HG02981 (cell line): ENCODE measurements around the gene CERK.

Experiments used
- ATAC-seq: cut with Tn5 transposase; IDR thresholded peaks from one replicate; pipeline ENCODE4 v1.9.1; 2021; ENCODE audit warnings: mild to moderate bottlenecking, moderate library complexity; ENCODE audit not compliant: unreplicated experiment

CERK gene

GRCh38 chr22:46703996-46704370 is 34.1 kb downstream of the CERK start:
- ATAC-seq, result no peak

DNA sequence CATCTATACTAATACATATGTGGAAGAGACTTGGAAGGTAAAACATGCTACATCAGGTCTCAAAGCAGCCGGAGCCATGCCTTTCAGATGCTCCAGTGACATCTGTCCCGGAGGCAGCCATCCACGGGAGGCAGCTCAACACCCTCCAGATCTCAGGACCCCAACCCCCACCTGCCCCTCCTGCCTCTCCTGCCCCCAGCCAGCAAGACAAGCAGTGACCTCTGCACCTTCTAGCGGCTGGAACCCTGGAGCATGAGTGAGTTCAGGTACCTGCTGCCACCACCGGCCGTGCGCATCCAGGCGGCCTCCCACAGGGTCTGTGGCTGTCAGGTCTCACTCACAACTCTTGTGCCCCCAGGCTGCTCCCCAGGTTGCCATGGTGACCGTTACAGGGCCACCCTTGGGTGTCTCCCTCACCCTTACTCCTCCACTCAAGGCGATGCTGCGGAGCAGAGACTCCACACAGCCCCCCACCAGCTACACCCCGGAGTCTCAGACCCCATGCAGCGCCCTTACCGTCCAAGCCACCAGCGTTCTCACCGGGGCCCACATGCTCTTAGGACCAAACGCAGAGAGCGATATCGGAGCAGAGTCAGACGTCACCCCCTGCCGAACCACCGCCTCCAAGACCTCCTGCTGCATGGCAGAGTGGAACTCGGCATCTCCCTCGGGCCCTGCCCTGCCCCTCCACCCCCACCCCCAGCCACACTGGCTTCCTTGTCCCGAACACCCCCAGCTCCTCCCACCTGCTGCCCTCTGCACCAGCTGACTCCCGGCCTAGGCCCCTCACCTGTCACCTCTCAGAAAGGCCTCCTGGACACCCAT is 34.7 kb downstream of the CERK start:
- ATAC-seq, result no peak

DNA sequence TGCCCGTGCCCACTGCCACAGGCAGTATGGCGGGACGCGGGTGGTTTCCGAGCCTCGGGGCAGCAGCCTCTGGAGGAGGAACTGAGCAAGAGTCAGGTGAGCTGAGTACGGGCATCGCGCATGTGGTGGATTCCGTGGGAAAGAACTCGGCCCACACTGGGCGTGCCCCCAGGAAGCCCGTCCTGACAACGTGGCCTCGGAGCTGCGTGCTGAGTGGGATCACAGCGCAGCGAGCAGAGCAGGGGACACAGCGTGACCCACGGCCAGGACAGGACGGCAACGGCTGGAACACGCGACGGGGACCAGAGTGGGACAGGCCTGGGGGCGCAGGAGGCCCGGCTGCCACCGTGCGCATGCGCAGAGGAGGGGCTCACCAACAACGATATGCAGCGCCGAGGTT is 36.8 kb downstream of the CERK start:
- ATAC-seq, result no peak

- no peak for ATAC-seq
Measured at GRCh38 chr22:46699091-46699490, 39.0 kb downstream of the CERK start.

GRCh38 chr22:46697811-46698515 is 40.1 kb downstream of the CERK start:
- ATAC-seq, result no peak

GRCh38 chr22:46696614-46697013 is 41.4 kb downstream of the CERK start:
- no peak for ATAC-seq

DNA sequence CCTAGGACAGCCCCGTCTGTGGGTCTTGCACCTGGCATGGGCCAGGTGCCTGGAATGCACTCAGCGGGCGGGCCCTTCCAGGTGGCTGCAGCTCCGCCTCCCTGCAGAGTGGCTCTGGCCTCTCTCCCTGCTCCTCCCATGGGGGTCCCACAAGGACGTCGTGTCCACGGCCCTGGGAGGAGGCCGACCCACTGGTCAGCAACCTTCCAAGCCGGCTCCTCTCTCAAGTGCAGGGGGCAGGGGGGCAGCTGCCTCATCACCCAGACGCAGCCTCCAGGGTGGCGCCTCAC is 41.9 kb downstream of the CERK start:
- ATAC-seq, result no peak

DNA sequence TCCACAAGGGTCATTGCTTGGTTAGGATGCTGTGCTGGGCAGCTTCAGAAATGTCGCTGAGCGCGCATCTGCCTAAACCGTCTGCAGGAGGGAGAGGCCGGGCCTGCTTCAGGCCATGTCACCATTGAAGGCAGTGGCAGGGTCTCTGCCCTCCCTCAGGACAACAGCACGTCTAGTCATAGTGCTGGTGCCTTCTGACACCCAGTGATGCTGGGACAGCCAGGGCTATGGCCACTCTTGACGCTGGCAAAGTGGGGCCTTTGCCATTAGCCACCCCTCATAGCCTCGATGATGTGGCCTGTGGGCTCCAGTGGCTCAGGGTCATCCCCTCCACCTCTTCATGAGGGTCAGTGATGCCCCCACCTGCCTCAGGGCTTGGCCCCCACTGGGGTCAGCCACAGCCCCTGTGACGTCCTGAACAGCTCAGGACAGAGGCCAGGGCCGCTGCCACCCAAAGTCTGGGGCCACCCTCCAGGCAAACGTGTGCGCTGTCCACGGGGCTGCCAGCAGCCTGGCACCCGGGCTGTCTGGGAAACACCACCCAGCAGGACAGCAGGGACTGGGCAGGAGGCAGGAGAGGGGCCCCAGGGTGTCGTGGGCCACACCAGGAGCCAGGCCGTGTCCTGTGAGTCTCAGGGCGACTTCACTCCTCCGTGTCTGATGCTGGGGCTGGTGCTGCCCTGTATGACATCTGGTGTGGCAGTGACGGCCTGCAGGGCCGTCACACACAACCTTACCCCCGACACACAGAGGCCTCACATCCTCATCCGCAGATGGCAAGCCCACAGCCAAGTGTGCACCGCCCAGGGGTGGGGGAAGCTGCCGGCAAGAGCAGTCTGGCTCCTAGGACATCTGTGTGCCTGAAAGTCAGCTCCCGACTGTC is 42.5 kb downstream of the CERK start:
- no peak for ATAC-seq

- ATAC-seq, result no peak
Measured at GRCh38 chr22:46694416-46695170, 43.5 kb downstream of the CERK start.

GRCh38 chr22:46693634-46694415 is 44.2 kb downstream of the CERK start:
- ATAC-seq, result no peak

- no peak for ATAC-seq
Measured at GRCh38 chr22:46691571-46691970, 46.5 kb downstream of the CERK start.

DNA sequence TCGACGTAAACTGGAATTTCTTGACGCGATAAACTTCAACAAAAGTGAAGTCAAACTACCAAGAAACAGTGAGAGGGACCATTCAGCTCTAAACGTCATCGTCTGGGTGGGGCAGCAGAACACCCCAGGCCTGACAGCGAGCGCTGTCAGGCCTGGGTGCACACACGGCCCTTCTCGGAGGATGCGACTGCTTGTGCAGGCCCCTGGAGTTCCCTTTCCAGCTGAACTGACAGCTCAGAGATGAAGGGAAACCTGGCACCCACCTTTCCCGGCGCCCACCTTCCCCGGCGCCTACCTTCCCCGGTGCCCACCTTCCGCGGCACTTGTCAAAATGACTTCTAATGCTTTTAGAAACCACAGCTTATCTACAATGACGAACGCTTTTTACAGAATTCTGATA is 47.9 kb downstream of the CERK start:
- ATAC-seq, result no peak

DNA sequence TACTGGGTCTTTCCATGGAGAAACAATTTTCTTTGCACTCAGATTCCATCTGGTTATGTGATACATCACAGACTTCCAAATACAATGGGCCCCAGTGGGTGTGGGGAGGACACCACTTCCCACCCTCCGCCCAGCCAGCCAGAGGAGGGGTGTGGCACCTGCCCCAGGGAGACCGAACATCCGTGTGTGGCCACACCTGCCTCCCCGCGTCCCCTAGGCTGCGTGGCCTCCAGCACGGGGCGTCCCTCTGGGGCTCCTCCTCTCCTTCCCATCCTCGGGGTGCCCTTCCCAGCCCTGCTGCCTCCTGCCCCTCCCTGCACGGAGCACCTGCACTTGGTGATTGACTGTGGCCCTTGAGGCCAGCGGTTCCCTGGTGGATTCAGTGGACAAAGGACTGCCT is 49.1 kb downstream of the CERK start:
- no peak for ATAC-seq

- ATAC-seq, result no peak
Measured at GRCh38 chr22:46687460-46687859, 50.6 kb downstream of the CERK start.

DNA sequence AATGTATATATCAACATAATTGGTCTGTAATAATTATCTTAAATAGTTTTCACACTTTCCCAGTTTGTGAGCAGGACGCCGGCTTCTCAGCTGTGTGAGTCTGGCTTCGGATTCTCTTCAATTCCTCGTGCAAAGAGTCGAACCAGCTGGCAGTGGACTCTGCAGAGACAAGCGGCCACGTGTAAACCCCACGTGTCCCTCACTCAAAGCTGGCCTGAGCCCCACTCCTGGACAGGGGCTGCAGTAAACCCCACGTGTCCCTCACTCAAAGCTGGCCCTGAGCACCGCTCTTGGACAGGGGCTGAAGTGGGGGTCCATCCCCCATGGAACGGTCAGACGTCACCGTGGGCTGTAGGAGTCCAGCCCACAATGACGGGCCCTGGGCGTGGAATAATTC is 51.0 kb downstream of the CERK start:
- ATAC-seq, result no peak

DNA sequence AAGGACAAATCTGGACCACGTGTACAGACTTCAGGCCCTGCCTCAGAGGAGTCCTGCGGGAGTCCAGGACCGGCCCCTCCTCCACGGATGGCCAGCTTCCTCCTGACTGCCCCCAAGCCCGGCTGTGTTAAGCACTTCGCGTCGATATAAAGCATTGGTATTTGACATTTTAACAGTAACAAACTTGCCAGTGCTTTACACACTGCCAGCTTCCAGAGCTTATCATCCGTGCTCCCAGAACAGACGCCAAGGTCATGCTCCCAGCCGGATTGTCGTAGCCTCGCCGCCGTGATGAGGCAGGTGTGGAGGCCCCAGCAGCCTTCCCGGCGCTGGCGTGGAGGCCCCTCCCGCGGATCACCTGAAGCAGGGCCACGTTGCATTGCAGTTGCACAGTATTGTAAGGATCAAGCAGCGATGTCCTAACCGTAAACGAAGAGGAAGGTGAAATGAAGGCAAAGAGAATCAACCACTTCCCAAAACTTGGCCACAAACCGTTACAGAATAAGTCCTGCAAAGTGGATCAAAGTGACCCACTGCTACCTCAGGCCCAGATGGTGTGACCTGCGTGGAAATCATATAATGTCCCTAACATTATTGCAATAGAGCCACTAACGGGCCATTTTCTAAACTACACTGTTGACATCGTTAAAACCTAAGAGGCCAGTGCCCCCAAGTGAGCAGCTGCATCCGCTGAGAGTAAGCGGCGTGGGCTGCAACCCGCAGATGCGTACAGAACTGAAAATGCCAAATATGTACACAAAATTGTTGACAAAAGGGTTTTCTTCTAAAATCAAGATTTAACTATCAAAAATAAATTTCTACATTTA is 51.6 kb downstream of the CERK start:
- ATAC-seq, result no peak

GRCh38 chr22:46684706-46685105 is 53.3 kb downstream of the CERK start:
- peak; percentile 78 for ATAC-seq

GRCh38 chr22:46682011-46682731 is 55.9 kb downstream of the CERK start:
- ATAC-seq, result no peak

- ATAC-seq, result no peak
Measured at GRCh38 chr22:46681010-46681409, 57.0 kb downstream of the CERK start.
